Endothelial cell of umbilical vein (primary cell): ENCODE results near the gene INHBB. TPM values are rescaled to one million over a fixed set of nuclear protein-coding genes. Genes with fewer than 3 reads are reported as not detected.

Experiments
- BruUV-seq: library from RNA; stranded (reverse); fragments of 400-500 nt; replicated peaks from 2 replicates; lab custom pipeline; 2021; lab: Mats Ljungman, UMichigan
- CTCF ChIA-PET: fragments of 300-600, 350-600 bp; sonication (Branson Sonifier 250); formaldehyde crosslinking; loops from one replicate; lab custom pipeline; 2021; ENCODE audit warnings: antibody characterized with exemption, inconsistent platforms; lab: Charles Lee
- POLR2A ChIA-PET: fragments of 300-600, 350-600 bp; sonication (Branson Sonifier 250); formaldehyde crosslinking; loops from one replicate; lab custom pipeline; 2021; ENCODE audit warnings: antibody characterized with exemption, inconsistent platforms; lab: Charles Lee
- DNase-seq: peaks from one replicate; pipeline ENCODE4 v3.0.0-alpha.2; 2011; ENCODE audit warnings: low read depth, low spot score
- FAIRE-seq: peaks from 2 replicates; lab custom pipeline; 2011; peaks lifted over from hg19 to GRCh38; lab: Jason Lieb, UNC
- H2AFZ ChIP-seq: 2 replicates; pipeline ENCODE4 v1.6.0; 2012; ENCODE audit warnings: low read depth, low read length, control low read depth, inconsistent platforms
- H3K27ac ChIP-seq: 2 replicates; pipeline ENCODE4 v1.5.1; 2011; ENCODE audit warnings: low read depth, mild to moderate bottlenecking, control low read depth, low read length, moderate library complexity; ENCODE audit not compliant: insufficient read depth
- H3K27me3 ChIP-seq, 2 experiments: 2 replicates each; pipeline versions ENCODE4 v1.6.0 to v1.6.1; 2011; ENCODE audit warnings: low read length in 2 of 2, mixed read lengths in 1 of 2; ENCODE audit not compliant: control insufficient read depth in 2 of 2, insufficient read depth in 2 of 2
- H3K36me3 ChIP-seq, 2 experiments: 2 replicates in 1 of 2; 3 replicates in 1 of 2; pipeline ENCODE4 v1.5.1; 2011; ENCODE audit warnings: low read length in 2 of 2, mild to moderate bottlenecking in 1 of 2, moderate library complexity in 1 of 2; ENCODE audit not compliant: control insufficient read depth in 2 of 2, insufficient read depth in 2 of 2; ENCODE audit errors: extremely low read depth in 1 of 2
- H3K4me1 ChIP-seq: 3 replicates; pipeline ENCODE4 v1.5.1; 2011; ENCODE audit warnings: mild to moderate bottlenecking, low read length; ENCODE audit not compliant: control insufficient read depth, insufficient read depth; ENCODE audit errors: extremely low read depth
- H3K4me2 ChIP-seq: 2 replicates; pipeline ENCODE4 v1.6.1; 2011; ENCODE audit warnings: low read length, control low read depth, mixed read lengths; ENCODE audit not compliant: insufficient read depth
- H3K4me3 ChIP-seq, 3 experiments: fragments of 200-600 bp in 1 of 3; sonication (generic), shearing (Covaris generic) in 1 of 3; replicated peaks in 1 of 3; 2 replicates each; pipeline ENCODE4 v1.5.1; 2011 to 2016; ENCODE audit warnings: control low read depth in 3 of 3, low read length in 3 of 3, mild to moderate bottlenecking in 2 of 3, inconsistent platforms in 1 of 3, low read depth in 1 of 3, moderate library complexity in 1 of 3; ENCODE audit not compliant: insufficient read depth in 1 of 3
- H3K79me2 ChIP-seq: 2 replicates; pipeline ENCODE4 v1.6.0; 2012; ENCODE audit warnings: low read length, inconsistent platforms; ENCODE audit not compliant: control insufficient read depth, insufficient read depth
- H3K9ac ChIP-seq: replicated peaks from 2 replicates; pipeline ENCODE3; 2011; ENCODE audit warnings: low read length, control low read depth; ENCODE audit not compliant: insufficient read depth; ENCODE audit errors: extremely low read depth
- H3K9me1 ChIP-seq: replicated peaks from 3 replicates; pipeline ENCODE4 v1.6.0; 2011; ENCODE audit warnings: mild to moderate bottlenecking, low read length; ENCODE audit not compliant: control insufficient read depth, insufficient read depth; ENCODE audit errors: extremely low read depth
- H3K9me3 ChIP-seq: replicated peaks from 2 replicates; pipeline ENCODE4 v1.5.1; 2012; ENCODE audit warnings: low read length, inconsistent platforms; ENCODE audit not compliant: control insufficient read depth, insufficient read depth
- H4K20me1 ChIP-seq: replicated peaks from 2 replicates; pipeline ENCODE3; 2011; ENCODE audit warnings: mild to moderate bottlenecking, low read length; ENCODE audit not compliant: control insufficient read depth, insufficient read depth; ENCODE audit errors: extremely low read depth
- EZH2 ChIP-seq: IDR thresholded peaks from 2 replicates; pipeline ENCODE4 v1.6.1; 2012; ENCODE audit warnings: borderline replicate concordance, low read depth, mild to moderate bottlenecking, moderate library complexity, low read length, inconsistent platforms; ENCODE audit not compliant: severe bottlenecking
- FOS ChIP-seq: IDR thresholded peaks from 2 replicates; pipeline ENCODE4 v1.6.1; 2011; ENCODE audit warnings: mild to moderate bottlenecking, low read length, moderate library complexity, borderline replicate concordance; ENCODE audit not compliant: insufficient read depth
- GATA2 ChIP-seq: IDR thresholded peaks from 2 replicates; pipeline ENCODE4 v1.7.0; 2011; ENCODE audit warnings: low read depth, mild to moderate bottlenecking, moderate library complexity, mixed read lengths, low read length; ENCODE audit not compliant: insufficient read length, insufficient read depth
- JUN ChIP-seq: IDR thresholded peaks from 2 replicates; pipeline ENCODE4 v1.6.1; 2011; ENCODE audit warnings: borderline replicate concordance, low read depth; ENCODE audit not compliant: insufficient read length, insufficient read depth
- MYC ChIP-seq: IDR thresholded peaks from one replicate; pipeline ENCODE4 v1.6.1; 2011; ENCODE audit warnings: mild to moderate bottlenecking, low read depth, low read length
- POLR2A ChIP-seq: IDR thresholded peaks from 2 replicates; pipeline ENCODE4 v1.6.1; 2012; ENCODE audit warnings: low read depth, mild to moderate bottlenecking, control low read depth, low read length
- POLR2AphosphoS5 ChIP-seq: IDR thresholded peaks from 2 replicates; pipeline ENCODE4 v1.6.1; 2012; ENCODE audit warnings: low read depth, mild to moderate bottlenecking, control low read depth, low read length, moderate library complexity; ENCODE audit not compliant: insufficient read depth
- dilution Hi-C: fragments of 300-500 bp; cut with MboI; formaldehyde crosslinking; loops from one replicate; pipeline ENCODE4 v1.15.0; 2019; ENCODE audit warnings: low sequenced_read_pairs; ENCODE audit not compliant: extremely low pct_ligation_motif_present
- intact Hi-C: fragments of 100-400 bp; cut with micrococcal nuclease; formaldehyde crosslinking; loops from one replicate; pipeline ENCODE4 v1.10.0; 2022
- polyA plus RNA-seq, 4 experiments: library from polyadenylated mRNA; depleted of rRNA in 3 of 4; stranded (reverse) in 3 of 4; unstranded in 1 of 4; fragments of >200 nt; gene quantifications; 2 replicates each; pipeline versions ENCODE4 v1.2.1 to v1.2.3, GENCODE V29; 2011 to 2012; ENCODE audit warnings: missing spikeins in 1 of 4
- total RNA-seq: library from RNA; stranded (reverse); gene quantifications from 2 replicates; pipeline ENCODE4 v1.2.3, GENCODE V29; 2021
- TF ChIP-seq, protein P1 (sequence below), 2 donors: IDR thresholded peaks; 1 replicate in 1 of 2; 2 replicates in 1 of 2; pipeline ENCODE4 v1.5.1; 2011; ENCODE audit warnings: low read length in 2 of 2, mild to moderate bottlenecking in 2 of 2, moderate library complexity in 2 of 2, control low read depth in 1 of 2, inconsistent platforms in 1 of 2, low read depth in 1 of 2; ENCODE audit not compliant: insufficient read depth in 1 of 2; ENCODE audit errors: extremely low read depth in 1 of 2
- TF ChIP-seq, protein P2 (sequence below): IDR thresholded peaks from 2 replicates; pipeline ENCODE4 v1.6.1; 2011; ENCODE audit not compliant: insufficient read depth, insufficient read length

INHBB gene
- total and polyA plus RNA-seq, 2 donors (not counting 3 experiments of a cell fraction or from before 2014, with no cell fraction given): 0.11 to 1.8 TPM

DNA sequence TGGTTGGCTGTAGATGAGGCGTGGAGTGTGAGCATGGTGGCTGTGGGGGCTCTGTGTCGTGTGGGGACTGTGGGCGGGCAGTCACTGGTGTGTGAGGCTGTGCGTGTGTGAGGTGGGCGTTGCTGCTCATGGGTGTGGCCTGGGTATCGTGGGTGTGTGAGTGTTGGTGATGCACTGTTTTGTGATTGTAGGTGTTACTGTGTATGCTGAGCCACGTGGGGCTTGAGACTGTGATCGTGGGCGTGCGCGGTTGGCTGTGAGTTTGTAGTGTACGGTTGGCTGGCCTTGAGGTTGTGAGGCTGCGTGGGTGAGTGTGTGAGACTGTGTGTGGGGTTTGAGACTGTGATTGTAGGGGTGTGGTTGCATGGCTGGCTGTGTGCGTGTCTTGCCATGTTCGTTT lies 8.5 kb downstream of the INHBB start:
- Histone ChIP-seq H3K27me3 (peaks cover 0 to 6% of the 10 kb centered on the region in 2 experiments), H3K4me2 (no peak overlapping the region), H3K4me1 (no peaks in the 10 kb centered on the region), H3K9me1 (no peaks in the 10 kb centered on the region), H4K20me1 (no peaks in the 10 kb centered on the region), H3K4me3 (no peak overlapping the region), H3K9ac (no peak overlapping the region), H2AFZ (no peak overlapping the region), H3K36me3 (no peaks in the 10 kb centered on the region), H3K27ac (no peak overlapping the region), H3K9me3 (no peaks in the 10 kb centered on the region), H3K79me2 (no peaks in the 10 kb centered on the region)
- dilution Hi-C loops: no loop called here
- intact Hi-C loops: no loop called here
- CTCF ChIA-PET: no interaction called here
- FAIRE-seq: no peak
- no peak for DNase-seq
- POLR2A ChIA-PET: no interaction called here
- TF ChIP-seq EZH2: no peak
- TF ChIP-seq GATA2: no peak
- TF ChIP-seq, protein P1, sequence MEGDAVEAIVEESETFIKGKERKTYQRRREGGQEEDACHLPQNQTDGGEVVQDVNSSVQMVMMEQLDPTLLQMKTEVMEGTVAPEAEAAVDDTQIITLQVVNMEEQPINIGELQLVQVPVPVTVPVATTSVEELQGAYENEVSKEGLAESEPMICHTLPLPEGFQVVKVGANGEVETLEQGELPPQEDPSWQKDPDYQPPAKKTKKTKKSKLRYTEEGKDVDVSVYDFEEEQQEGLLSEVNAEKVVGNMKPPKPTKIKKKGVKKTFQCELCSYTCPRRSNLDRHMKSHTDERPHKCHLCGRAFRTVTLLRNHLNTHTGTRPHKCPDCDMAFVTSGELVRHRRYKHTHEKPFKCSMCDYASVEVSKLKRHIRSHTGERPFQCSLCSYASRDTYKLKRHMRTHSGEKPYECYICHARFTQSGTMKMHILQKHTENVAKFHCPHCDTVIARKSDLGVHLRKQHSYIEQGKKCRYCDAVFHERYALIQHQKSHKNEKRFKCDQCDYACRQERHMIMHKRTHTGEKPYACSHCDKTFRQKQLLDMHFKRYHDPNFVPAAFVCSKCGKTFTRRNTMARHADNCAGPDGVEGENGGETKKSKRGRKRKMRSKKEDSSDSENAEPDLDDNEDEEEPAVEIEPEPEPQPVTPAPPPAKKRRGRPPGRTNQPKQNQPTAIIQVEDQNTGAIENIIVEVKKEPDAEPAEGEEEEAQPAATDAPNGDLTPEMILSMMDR (IDR thresholded peaks at IDR 0.05; ENCODE audit: extremely low read depth in 1 of 2, insufficient read depth in 1 of 2, low read depth in 1 of 2, low read length in 2 of 2): no peak
- TF ChIP-seq MYC: no peak
- no peak for TF ChIP-seq JUN
- TF ChIP-seq, protein P2, sequence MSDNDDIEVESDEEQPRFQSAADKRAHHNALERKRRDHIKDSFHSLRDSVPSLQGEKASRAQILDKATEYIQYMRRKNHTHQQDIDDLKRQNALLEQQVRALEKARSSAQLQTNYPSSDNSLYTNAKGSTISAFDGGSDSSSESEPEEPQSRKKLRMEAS: no peak
- no peak for TF ChIP-seq POLR2A
- TF ChIP-seq POLR2AphosphoS5: no peak
- TF ChIP-seq FOS: no peak
- BruUV-seq: no TSS peak
